Left ventricle myocardium inferior (tissue), 1 donor: Measurements from ENCODE around the gene PHF21A. TPM values are rescaled to one million over a fixed set of nuclear protein-coding genes. Genes with fewer than 3 reads are reported as not detected.

ENCODE experiments used
- DNase-seq: peaks from one replicate; pipeline ENCODE4 v3.0.0-alpha.2; 2020
- H3K27ac ChIP-seq: fragments of 200-600 bp; replicated peaks from 2 replicates; pipeline ENCODE4 v1.8.0; 2021
- H3K27me3 ChIP-seq: fragments of 200-600 bp; 2 replicates; pipeline ENCODE4 v1.8.0; 2021; ENCODE audit warnings: low read depth
- H3K36me3 ChIP-seq: fragments of 200-600 bp; 2 replicates; pipeline ENCODE4 v1.8.0; 2021
- H3K4me1 ChIP-seq: fragments of 200-600 bp; 2 replicates; pipeline ENCODE4 v1.8.0; 2021
- H3K4me3 ChIP-seq: fragments of 200-600 bp; 2 replicates; pipeline ENCODE4 v1.8.0; 2021; ENCODE audit warnings: mild to moderate bottlenecking, moderate library complexity
- H3K9me3 ChIP-seq: fragments of 200-600 bp; replicated peaks from 2 replicates; pipeline ENCODE4 v1.8.0; 2021
- intact Hi-C: fragments of 100-400 bp; cut with micrococcal nuclease; formaldehyde crosslinking; loops from one replicate; pipeline ENCODE4 v1.11.0; 2022
- total RNA-seq: library from RNA; stranded (reverse); fragmentation: NEBNext Ultra II Directional; extraction: Animal tissue kit (Norgen Biotek cat#: 25700); gene quantifications from one replicate; pipeline ENCODE4 v1.2.1, GENCODE V29; 2021
- TF ChIP-seq, protein P1 (sequence below): fragments of 200-600 bp; IDR thresholded peaks from 2 replicates; pipeline ENCODE4 v1.8.0; 2021; ENCODE audit warnings: antibody characterized with exemption, mild to moderate bottlenecking, borderline replicate concordance
- donor health status: DM: no; HTN: yes; CAD: no; lungs with severe emphysema.

Gene PHF21A
- total RNA-seq, 1 donor from 2014 or later = 36.6 TPM

DNA sequence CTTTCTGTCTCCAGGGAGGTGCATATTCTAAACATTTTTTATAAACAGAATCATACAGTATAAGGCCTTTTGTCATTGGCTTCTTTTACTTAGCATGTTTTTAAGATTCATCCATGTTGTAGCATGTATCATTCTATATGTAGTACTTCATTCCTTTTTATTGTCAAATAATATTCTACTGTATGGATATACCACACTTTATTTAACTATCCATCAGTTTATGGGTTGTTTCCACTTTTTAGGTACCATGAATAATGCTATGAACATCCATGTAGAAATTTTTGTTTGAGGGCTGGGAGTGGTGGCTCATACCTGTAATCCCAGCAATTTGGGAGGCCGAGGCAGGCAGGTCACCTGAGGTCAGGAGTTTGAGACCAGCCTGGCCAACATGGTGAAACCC, 73.1 kb downstream of the PHF21A start:
- Histone ChIP-seq H3K4me1 (peaks cover 68% of the 10 kb centered on the region), H3K27ac (no peak overlapping the region), H3K27me3 (no peaks in the 10 kb centered on the region), H3K4me3 (no peak overlapping the region), H3K36me3 (peaks cover 3% of the 10 kb centered on the region), H3K9me3 (no peaks in the 10 kb centered on the region)
- TF ChIP-seq, protein P1, sequence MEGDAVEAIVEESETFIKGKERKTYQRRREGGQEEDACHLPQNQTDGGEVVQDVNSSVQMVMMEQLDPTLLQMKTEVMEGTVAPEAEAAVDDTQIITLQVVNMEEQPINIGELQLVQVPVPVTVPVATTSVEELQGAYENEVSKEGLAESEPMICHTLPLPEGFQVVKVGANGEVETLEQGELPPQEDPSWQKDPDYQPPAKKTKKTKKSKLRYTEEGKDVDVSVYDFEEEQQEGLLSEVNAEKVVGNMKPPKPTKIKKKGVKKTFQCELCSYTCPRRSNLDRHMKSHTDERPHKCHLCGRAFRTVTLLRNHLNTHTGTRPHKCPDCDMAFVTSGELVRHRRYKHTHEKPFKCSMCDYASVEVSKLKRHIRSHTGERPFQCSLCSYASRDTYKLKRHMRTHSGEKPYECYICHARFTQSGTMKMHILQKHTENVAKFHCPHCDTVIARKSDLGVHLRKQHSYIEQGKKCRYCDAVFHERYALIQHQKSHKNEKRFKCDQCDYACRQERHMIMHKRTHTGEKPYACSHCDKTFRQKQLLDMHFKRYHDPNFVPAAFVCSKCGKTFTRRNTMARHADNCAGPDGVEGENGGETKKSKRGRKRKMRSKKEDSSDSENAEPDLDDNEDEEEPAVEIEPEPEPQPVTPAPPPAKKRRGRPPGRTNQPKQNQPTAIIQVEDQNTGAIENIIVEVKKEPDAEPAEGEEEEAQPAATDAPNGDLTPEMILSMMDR = no peak
- intact Hi-C loops = no loop called here
- no peak for DNase-seq

DNA sequence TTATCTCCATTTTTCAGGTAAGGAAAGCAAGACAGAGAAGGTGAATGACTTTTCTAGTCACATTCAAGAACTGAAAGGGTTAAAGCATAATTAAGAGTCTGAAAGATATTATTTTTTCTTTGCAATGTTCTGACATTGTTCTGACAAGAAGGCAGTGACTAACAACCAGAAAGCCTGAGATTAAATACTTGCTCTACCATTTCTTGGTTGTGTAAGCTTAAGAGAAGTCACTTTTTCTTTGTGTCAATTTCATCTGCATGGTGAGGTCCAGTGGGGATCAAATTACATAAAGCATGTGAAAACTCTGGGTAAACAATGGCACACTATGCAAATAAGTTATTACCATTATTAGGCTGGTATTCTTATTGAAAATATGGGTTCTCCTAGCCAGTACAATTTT, 73.7 kb downstream of the PHF21A start:
- Histone ChIP-seq H3K27me3 (no peaks in the 10 kb centered on the region), H3K36me3 (peaks cover 3% of the 10 kb centered on the region), H3K9me3 (no peaks in the 10 kb centered on the region), H3K4me1 (peaks cover 69% of the 10 kb centered on the region), H3K4me3 (no peak overlapping the region), H3K27ac (no peak overlapping the region)
- TF ChIP-seq, protein P1 = no peak
- DNase-seq = no peak
- intact Hi-C loops = no loop called here

DNA sequence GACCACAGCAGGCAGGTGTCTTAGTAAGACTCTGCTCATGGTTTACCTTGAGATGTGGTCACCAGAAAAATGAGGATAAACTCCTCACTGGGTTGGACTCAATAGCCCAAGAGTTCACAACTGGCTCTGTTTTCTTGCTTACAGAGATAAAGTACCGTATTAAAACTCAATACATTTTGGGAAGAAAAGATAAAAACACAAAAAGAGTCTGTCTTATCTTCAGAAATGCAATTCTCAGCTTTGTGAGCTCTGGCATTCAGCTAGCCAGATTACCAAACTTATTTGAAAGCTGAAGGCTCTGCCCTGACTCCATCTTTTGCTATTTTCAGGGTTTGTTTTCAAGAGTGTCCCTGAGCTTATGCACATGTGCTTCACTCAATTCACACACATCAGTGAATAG, 75.4 kb downstream of the PHF21A start:
- TF ChIP-seq, protein P1 = no peak
- DNase-seq = no peak
- no peak overlapping the region for H3K4me3 ChIP-seq
- H3K9me3 ChIP-seq = no peaks in the 10 kb centered on the region
- H3K27me3 ChIP-seq = no peaks in the 10 kb centered on the region
- no peak overlapping the region for H3K27ac ChIP-seq
- peaks cover 64% of the 10 kb centered on the region for H3K4me1 ChIP-seq
- intact Hi-C loops = no loop called here
- peaks cover 3% of the 10 kb centered on the region for H3K36me3 ChIP-seq

DNA sequence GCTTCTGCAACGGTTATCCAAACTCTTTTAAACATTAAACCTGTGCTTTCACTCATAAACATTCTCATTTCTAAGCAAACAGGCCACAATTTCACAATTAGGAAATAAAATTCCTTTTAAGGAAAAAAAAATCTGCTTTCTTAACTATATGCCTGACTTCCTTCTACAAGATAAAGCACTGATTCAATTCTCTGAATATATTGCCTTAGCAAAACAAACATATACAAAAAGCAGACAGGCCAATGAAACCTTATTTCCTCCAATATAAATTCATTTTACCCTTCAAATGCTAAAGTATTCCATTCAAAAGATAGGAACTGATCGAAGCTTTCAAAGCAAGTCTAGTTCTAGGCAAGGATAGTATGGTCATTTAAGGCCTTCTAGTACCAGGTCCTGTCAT, 76.7 kb downstream of the PHF21A start:
- intact Hi-C loops = no loop called here
- no peak overlapping the region for H3K4me3 ChIP-seq
- peaks cover 3% of the 10 kb centered on the region for H3K36me3 ChIP-seq
- TF ChIP-seq, protein P1 = no peak
- no peak overlapping the region for H3K27ac ChIP-seq
- peaks cover 62% of the 10 kb centered on the region for H3K4me1 ChIP-seq
- no peak for DNase-seq
- no peaks in the 10 kb centered on the region for H3K9me3 ChIP-seq
- H3K27me3 ChIP-seq = no peaks in the 10 kb centered on the region

DNA sequence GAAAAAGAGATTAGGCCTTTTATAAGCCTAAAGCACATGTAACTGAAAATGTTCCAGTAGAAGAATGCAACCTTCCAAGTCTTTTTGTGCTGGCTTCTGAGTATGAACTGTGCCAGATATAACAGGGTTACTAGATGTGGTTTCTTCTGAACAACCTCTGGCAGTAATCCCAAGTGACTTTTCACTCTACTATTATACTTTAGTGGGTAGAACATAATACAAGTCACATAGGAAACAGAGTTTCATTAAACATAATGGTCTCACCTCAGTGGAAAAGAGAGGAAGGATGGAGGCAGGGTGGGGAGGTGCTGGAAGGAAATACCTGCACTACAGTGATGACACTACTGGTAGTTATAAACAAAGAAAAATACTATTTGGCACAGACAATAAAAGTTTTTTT, 81.3 kb downstream of the PHF21A start:
- Histone ChIP-seq H3K36me3 (no peaks in the 10 kb centered on the region), H3K9me3 (no peaks in the 10 kb centered on the region), H3K4me1 (peaks cover 48% of the 10 kb centered on the region), H3K4me3 (no peak overlapping the region), H3K27me3 (no peaks in the 10 kb centered on the region), H3K27ac (peak overlapping the region; percentile 57)
- intact Hi-C loops = no loop called here
- no peak for DNase-seq
- TF ChIP-seq, protein P1 = no peak

DNA sequence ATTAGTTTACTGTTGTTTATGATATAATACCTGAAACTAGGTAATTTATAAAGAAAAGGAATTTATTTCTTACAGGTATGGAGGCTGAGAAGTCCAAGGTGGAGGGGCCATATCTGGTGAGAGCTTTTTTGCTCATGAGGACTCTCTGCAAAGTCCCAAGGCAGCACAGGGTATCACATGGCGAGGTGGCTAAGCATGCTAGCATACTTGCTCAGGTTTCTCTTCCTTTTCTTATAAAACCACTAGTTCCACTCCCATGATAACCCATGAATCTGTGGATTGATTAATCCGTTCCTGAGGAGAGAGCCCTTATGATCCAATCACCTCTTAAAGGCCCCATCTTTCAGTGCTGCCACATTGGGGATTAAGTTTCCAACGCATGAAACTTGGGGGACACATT, 82.7 kb downstream of the PHF21A start:
- no peak overlapping the region for H3K27ac ChIP-seq
- intact Hi-C loops = no loop called here
- no peaks in the 10 kb centered on the region for H3K36me3 ChIP-seq
- no peak overlapping the region for H3K4me3 ChIP-seq
- TF ChIP-seq, protein P1 = no peak
- H3K27me3 ChIP-seq = no peaks in the 10 kb centered on the region
- no peak for DNase-seq
- peaks cover 33% of the 10 kb centered on the region for H3K4me1 ChIP-seq
- no peaks in the 10 kb centered on the region for H3K9me3 ChIP-seq
